Glutamatergic neuron (in vitro differentiated cells): ENCODE measurements around the gene ZNF185. TPM values are rescaled to one million over a fixed set of nuclear protein-coding genes. Genes with fewer than 3 reads are reported as not detected.

ENCODE experiments used
- DNase-seq: peaks from one replicate; pipeline ENCODE4 v3.0.0; 2022
- H3K27ac Mint-ChIP-seq: one replicate; pipeline ENCODE4 v1.8.0; 2020; ENCODE audit warnings: mild to moderate bottlenecking, mixed read lengths, inconsistent platforms; ENCODE audit not compliant: unreplicated experiment
- H3K27me3 Mint-ChIP-seq: one replicate; pipeline ENCODE4 v1.8.0; 2020; ENCODE audit warnings: mild to moderate bottlenecking, moderate library complexity, mixed read lengths, inconsistent platforms; ENCODE audit not compliant: unreplicated experiment
- H3K36me3 Mint-ChIP-seq: one replicate; pipeline ENCODE4 v1.8.0; 2020; ENCODE audit warnings: mild to moderate bottlenecking, mixed read lengths, inconsistent platforms; ENCODE audit not compliant: unreplicated experiment
- H3K4me1 Mint-ChIP-seq: one replicate; pipeline ENCODE4 v1.8.0; 2020; ENCODE audit warnings: mild to moderate bottlenecking, low read depth, mixed read lengths, inconsistent platforms; ENCODE audit not compliant: unreplicated experiment
- H3K4me3 Mint-ChIP-seq: one replicate; pipeline ENCODE4 v1.8.0; 2020; ENCODE audit warnings: mild to moderate bottlenecking, mixed read lengths, inconsistent platforms; ENCODE audit not compliant: unreplicated experiment
- H3K9me3 Mint-ChIP-seq: one replicate; pipeline ENCODE4 v1.8.0; 2020; ENCODE audit warnings: mild to moderate bottlenecking, moderate library complexity, mixed read lengths, inconsistent platforms; ENCODE audit not compliant: unreplicated experiment
- CTCF ChIP-seq: fragments of 200-600 bp; sonication (generic); IDR thresholded peaks from one replicate; pipeline ENCODE4 v1.5.0; 2021; ENCODE audit not compliant: partially characterized antibody, unreplicated experiment
- total RNA-seq: library from RNA; stranded (reverse); fragmentation: NEBNext Ultra II Directional; extraction: Animal tissue kit (Norgen Biotek cat#: 25700); gene quantifications from one replicate; pipeline ENCODE4 v1.2.1, GENCODE V29; 2021; ENCODE audit not compliant: unreplicated experiment

The ZNF185 gene
- total RNA-seq, 1 donor from 2014 or later: 1.1 TPM

DNA sequence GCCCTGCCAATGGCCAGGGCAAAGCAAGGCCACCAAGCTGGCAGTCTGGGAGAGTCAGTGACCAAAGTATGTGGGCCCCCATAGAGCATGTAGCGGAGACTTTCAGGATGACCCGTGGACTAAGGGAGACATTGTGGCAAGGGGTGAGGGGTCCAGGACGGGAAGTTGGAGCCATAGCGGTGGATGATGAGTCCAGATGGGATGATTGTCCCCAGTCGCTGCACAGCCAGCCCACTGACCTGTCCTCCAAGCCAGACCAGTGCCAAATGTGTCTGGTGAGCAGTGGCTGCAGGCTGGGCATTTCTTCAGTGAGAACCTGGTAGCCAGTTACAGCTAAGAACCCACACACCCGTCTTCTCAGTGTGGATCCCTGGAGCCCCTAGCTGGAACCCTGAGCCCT lies 34.3 kb downstream of the ZNF185 start:
- no peak for TF ChIP-seq CTCF
- Mint-ChIP-seq H3K36me3 (no peaks in the 10 kb centered on the region), H3K27me3 (no peaks in the 10 kb centered on the region), H3K9me3 (peaks cover 3% of the 10 kb centered on the region), H3K4me3 (no peak overlapping the region), H3K27ac (no peak overlapping the region), H3K4me1 (no peaks in the 10 kb centered on the region)
- no peak for DNase-seq

- no peaks in the 10 kb centered on the region for H3K36me3 Mint-ChIP-seq
- peaks cover 3% of the 10 kb centered on the region for H3K9me3 Mint-ChIP-seq
- no peak overlapping the region for H3K4me3 Mint-ChIP-seq
- H3K27ac Mint-ChIP-seq: no peak overlapping the region
- no peaks in the 10 kb centered on the region for H3K4me1 Mint-ChIP-seq
- TF ChIP-seq CTCF: no peak
- no peak for DNase-seq
- H3K27me3 Mint-ChIP-seq: no peaks in the 10 kb centered on the region
Measured at GRCh38 chrX:152932598-152933175, 34.8 kb downstream of the ZNF185 start.

GRCh38 chrX:152936306-152936705 lies 38.4 kb downstream of the ZNF185 start:
- H3K9me3 Mint-ChIP-seq: peaks cover 3% of the 10 kb centered on the region
- no peak for TF ChIP-seq CTCF
- no peaks in the 10 kb centered on the region for H3K4me1 Mint-ChIP-seq
- no peak for DNase-seq
- no peaks in the 10 kb centered on the region for H3K27me3 Mint-ChIP-seq
- no peak overlapping the region for H3K27ac Mint-ChIP-seq
- H3K36me3 Mint-ChIP-seq: no peaks in the 10 kb centered on the region
- no peak overlapping the region for H3K4me3 Mint-ChIP-seq

DNA sequence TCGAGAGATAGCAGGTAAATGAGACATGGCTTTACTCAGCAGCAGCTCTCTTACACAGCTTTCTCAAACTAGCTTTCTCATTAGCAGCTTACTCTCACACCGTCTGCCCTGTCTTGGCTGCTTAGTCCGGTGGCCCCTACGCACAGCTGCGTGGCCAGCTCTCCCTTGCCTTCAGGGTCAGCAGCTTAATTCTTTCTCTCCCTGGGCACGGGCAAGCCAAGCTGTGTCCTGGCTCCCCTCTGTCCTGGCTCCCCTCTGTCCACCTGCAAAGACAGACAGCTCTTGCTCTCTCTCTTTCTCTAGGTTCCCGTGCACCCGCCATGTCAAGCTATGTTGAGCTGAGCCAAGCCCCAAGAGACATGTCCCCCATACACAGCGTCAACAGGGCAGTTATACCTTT lies 39.4 kb downstream of the ZNF185 start:
- H3K9me3 Mint-ChIP-seq: peaks cover 3% of the 10 kb centered on the region

More for the DNA sequence above, 39.4 kb downstream of the ZNF185 start:
- no peaks in the 10 kb centered on the region for H3K27me3 Mint-ChIP-seq
- no peak overlapping the region for H3K4me3 Mint-ChIP-seq
- no peak for TF ChIP-seq CTCF
- no peak overlapping the region for H3K27ac Mint-ChIP-seq
- no peaks in the 10 kb centered on the region for H3K36me3 Mint-ChIP-seq
- H3K4me1 Mint-ChIP-seq: no peaks in the 10 kb centered on the region
- DNase-seq: no peak
